Measurements from ENCODE around the gene TEX22.

GRCh38 chr14:105439710-105440553 lies 41.6 kb downstream of the TEX22 start:
- TF ChIP-seq POLR2AphosphoS5 (IDR thresholded peaks at IDR 0.05), result no peak
- TF ChIP-seq CTCF (IDR thresholded peaks at IDR 0.05), result no peak
- TF ChIP-seq POLR2A (IDR thresholded peaks at IDR 0.05; ENCODE audit: low read depth), result no peak

All from esophagus muscularis mucosa (tissue), 3 donors.